Right hindlimb (tissue), 1 donor: Measurements from ENCODE around the gene ALK.

ENCODE experiments used
- DNase-seq: peaks from one replicate; pipeline ENCODE4 v3.0.0-alpha.2; 2018

The ALK gene

GRCh38 chr2:29921560-29921915, at the start of gene ALK:
Gene ALK (minus strand): TSS chr2:29921586. CDS start chr2:29920659, 927 bp downstream.
- peak; percentile 92 for DNase-seq

- no peak for DNase-seq
These were observed 44.9 kb upstream of the ALK start for GRCh38 chr2:29966266-29966665.

GRCh38 chr2:29963972-29964570, 42.7 kb upstream of the ALK start:
- DNase-seq: no peak

- no peak for DNase-seq
These were observed 41.5 kb upstream of the ALK start for GRCh38 chr2:29962922-29963321.

GRCh38 chr2:29954316-29954715, 32.9 kb upstream of the ALK start:
- DNase-seq: no peak

GRCh38 chr2:29952973-29953372, 31.6 kb upstream of the ALK start:
- DNase-seq: no peak

- no peak for DNase-seq
These were observed 30.2 kb upstream of the ALK start for GRCh38 chr2:29951576-29951975.

- DNase-seq: peak; percentile 28
These were observed 29.1 kb upstream of the ALK start for GRCh38 chr2:29950481-29950880.

- DNase-seq: no peak
These were observed 27.7 kb upstream of the ALK start for GRCh38 chr2:29949042-29949441.

GRCh38 chr2:29946505-29946904, 25.1 kb upstream of the ALK start:
- no peak for DNase-seq

GRCh38 chr2:29942711-29943110, 21.3 kb upstream of the ALK start:
- DNase-seq: no peak

- peak; percentile 81 for DNase-seq
These were observed 19.3 kb upstream of the ALK start for GRCh38 chr2:29940706-29941105.

- DNase-seq: no peak
These were observed 14.6 kb upstream of the ALK start for GRCh38 chr2:29936020-29936419.

- DNase-seq: no peak
These were observed 10.4 kb upstream of the ALK start for GRCh38 chr2:29931818-29932217.

- peak; percentile 62 for DNase-seq
These were observed 1.8 kb upstream of the ALK start for GRCh38 chr2:29923110-29923721.

GRCh38 chr2:29922605-29923004, 1.2 kb upstream of the ALK start:
- no peak for DNase-seq

GRCh38 chr2:29920631-29921559, 491 bp downstream of the ALK start:
- DNase-seq: peak; percentile 20

- DNase-seq: peak; percentile 79
These were observed 1.2 kb downstream of the ALK start for GRCh38 chr2:29920130-29920577.

- DNase-seq: no peak
These were observed 2.4 kb downstream of the ALK start for GRCh38 chr2:29918941-29919340.

- no peak for DNase-seq
These were observed 3.6 kb downstream of the ALK start for GRCh38 chr2:29917781-29918180.

- no peak for DNase-seq
These were observed 4.8 kb downstream of the ALK start for GRCh38 chr2:29916571-29916970.

GRCh38 chr2:29910960-29911359, 10.4 kb downstream of the ALK start:
- no peak for DNase-seq

GRCh38 chr2:29910465-29910864, 10.9 kb downstream of the ALK start:
- no peak for DNase-seq

- no peak for DNase-seq
These were observed 19.0 kb downstream of the ALK start for GRCh38 chr2:29902356-29902755.
